Keratinocyte (primary cell): ENCODE measurements around the gene NIPSNAP2.

Source experiments
- EZH2 ChIP-seq: IDR thresholded peaks from one replicate; pipeline ENCODE4 v1.6.1; 2012; ENCODE audit warnings: inconsistent platforms, mild to moderate bottlenecking, low read length, moderate library complexity
- TF ChIP-seq, protein P1 (sequence below), 3 experiments: IDR thresholded peaks in 1 of 3; conservative IDR thresholded peaks in 1 of 3; optimal IDR thresholded peaks in 1 of 3; 2 replicates in 2 of 3; 3 replicates in 1 of 3; pipeline versions ENCODE3 to v1.5.1; 2011; ENCODE audit warnings: low read length in 3 of 3, mild to moderate bottlenecking in 3 of 3, moderate library complexity in 2 of 3, control low read depth in 1 of 3, inconsistent platforms in 1 of 3; ENCODE audit not compliant: insufficient read depth in 2 of 3; ENCODE audit errors: extremely low read depth in 1 of 3

DNA sequence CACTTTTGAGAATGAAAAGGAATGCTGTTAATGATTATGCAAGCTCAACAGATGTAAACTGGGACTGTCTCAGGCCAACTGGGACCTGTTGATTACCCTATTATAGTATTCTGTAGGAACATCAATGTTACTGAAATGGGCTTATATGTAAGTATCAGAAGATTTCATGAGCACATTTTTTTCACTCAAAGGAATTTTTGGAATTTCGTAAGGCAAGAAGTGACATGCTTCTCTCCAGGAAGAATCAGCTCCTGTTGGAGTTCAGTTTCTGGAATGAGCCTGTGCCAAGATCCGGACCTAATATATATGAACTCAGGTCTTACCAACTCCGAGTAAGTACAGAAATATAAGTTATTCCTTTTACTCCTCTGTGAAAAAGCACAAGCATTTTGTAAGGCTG, 19.2 kb downstream of the NIPSNAP2 start:
- TF ChIP-seq, protein P1, sequence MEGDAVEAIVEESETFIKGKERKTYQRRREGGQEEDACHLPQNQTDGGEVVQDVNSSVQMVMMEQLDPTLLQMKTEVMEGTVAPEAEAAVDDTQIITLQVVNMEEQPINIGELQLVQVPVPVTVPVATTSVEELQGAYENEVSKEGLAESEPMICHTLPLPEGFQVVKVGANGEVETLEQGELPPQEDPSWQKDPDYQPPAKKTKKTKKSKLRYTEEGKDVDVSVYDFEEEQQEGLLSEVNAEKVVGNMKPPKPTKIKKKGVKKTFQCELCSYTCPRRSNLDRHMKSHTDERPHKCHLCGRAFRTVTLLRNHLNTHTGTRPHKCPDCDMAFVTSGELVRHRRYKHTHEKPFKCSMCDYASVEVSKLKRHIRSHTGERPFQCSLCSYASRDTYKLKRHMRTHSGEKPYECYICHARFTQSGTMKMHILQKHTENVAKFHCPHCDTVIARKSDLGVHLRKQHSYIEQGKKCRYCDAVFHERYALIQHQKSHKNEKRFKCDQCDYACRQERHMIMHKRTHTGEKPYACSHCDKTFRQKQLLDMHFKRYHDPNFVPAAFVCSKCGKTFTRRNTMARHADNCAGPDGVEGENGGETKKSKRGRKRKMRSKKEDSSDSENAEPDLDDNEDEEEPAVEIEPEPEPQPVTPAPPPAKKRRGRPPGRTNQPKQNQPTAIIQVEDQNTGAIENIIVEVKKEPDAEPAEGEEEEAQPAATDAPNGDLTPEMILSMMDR (optimal IDR thresholded peaks at IDR 0.05 in 1 of 3, IDR thresholded peaks at IDR 0.05 in 1 of 3, conservative IDR thresholded peaks at IDR 0.05 in 1 of 3; ENCODE audit: extremely low read depth in 1 of 3, insufficient read depth in 2 of 3, low read length in 3 of 3) = no peak
- no peak for TF ChIP-seq EZH2
